ENCODE results near the gene LRRC32.
A peak's percentile ranks its signal among the peaks of the same experiment; 100 is the strongest.

Gene LRRC32

DNA sequence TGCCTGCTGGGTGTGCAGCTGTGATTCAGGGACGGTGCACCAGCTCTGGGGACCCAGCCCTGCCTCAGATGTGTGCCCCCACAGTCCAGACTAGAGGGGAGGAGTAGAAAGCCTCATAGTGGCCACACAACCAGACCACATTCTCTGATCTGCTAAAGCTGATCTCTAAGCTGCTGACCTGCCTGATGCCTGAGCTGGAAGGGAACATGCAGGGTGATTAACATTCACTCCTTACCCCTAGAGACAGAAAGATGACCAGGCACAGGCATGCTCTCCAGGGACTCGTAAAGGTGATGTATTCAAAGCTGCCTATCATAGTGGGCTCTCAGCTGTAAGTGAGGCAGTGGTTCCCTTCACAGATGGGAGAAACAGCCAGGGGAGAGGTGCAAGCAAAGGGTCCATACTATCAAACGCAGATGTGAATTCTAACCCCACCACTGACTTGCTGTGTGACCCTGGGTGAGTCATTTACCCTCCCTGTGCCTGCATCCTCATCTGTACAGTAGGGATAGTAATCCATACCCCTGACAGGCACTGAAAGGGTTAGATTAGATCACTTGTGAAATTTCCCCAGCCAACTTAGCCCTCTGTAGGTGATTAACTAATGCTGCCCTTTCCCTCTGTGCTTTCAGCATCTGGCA lies 29.0 kb upstream of the LRRC32 start:
- no peak for DNase-seq (ENCODE audit: low read depth)

DNA sequence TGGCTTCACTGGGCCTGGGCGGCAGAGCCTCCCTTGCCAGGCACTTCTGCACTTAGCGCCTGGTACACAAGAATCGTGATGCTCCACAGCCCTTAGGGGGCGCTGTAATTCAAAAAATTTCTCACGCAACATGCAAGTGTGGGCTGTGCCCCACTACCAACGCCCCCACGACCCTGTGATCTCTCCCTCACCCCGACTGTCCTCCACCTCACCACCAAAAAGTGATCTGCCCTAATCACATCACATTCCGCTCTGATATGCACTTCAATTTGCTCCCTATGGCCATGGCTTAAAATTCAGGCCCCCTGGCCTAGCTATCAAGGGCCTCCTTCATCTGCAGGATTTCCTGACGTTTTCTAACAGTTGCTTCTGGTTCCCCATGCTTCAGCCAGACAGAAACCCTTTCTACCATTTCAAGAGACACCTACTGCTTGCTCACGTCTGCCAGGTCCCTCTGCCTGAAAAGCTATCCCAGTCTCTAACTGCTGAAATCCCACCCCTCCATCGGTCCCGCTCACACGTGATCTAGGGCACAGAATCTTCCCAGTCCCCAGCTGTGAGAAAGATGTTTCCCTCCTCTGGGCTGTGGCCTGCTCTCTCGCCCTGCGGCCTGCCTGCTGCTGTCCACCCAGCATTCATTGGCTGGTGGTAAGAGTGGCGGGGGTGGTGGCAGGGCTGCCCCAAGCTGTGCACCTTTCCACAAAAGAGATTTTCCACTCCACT lies 27.9 kb upstream of the LRRC32 start:
- no peak for DNase-seq (ENCODE audit: low read depth)

DNA sequence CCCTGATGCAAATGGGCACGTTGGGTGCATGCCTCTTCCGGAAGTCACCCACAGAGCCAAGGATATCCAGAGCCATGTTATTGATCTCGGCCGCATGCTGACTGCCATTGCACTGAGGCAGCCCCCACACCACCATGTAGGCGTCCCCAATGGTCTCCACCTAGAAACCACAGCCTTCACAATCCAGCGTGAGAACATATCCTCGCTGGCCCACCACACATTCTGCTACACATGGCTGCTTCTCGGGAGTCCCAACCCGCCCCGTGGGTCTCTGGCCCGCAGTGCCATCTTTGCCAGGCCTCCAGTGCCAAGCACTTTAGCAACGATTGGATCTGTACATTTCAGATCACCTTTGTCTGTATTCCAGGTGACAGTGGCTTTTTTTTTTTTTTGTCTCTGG lies 26.2 kb upstream of the LRRC32 start:
- DNase-seq (ENCODE audit: low read depth), result no peak

DNA sequence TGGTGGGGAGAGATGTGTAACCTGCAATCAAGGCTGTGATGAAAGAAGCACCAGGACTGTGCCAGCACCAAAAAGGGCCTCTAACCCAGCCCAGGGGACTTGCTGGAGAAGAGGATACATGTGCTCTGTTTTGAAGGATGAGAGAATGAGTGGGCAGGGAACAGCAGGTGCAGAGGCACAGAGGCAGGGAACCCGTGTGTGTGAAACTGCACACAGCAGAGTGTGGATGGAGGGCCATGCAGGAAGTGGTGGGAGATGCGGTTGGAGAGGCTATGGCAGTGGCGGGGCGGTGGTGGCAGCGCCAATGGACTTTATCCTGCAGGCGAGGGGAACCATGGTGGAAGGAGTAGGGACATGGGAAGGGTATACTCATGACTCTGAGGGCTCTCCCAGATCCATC lies 25.2 kb upstream of the LRRC32 start:
- no peak for DNase-seq (ENCODE audit: low read depth)

- DNase-seq (ENCODE audit: low read depth), result no peak
Observed at GRCh38 chr11:76695133-76695532, 24.6 kb upstream of the LRRC32 start.

GRCh38 chr11:76694664-76695063 lies 24.1 kb upstream of the LRRC32 start:
- no peak for DNase-seq (ENCODE audit: low read depth)

GRCh38 chr11:76693806-76694205 lies 23.3 kb upstream of the LRRC32 start:
- DNase-seq (ENCODE audit: low read depth), result no peak

- no peak for DNase-seq (ENCODE audit: low read depth)
Observed at GRCh38 chr11:76692956-76693355, 22.4 kb upstream of the LRRC32 start.

- DNase-seq (ENCODE audit: low read depth), result no peak
Observed at GRCh38 chr11:76691655-76692054, 21.1 kb upstream of the LRRC32 start.

- DNase-seq (ENCODE audit: low read depth), result no peak
Observed at GRCh38 chr11:76690736-76691135, 20.2 kb upstream of the LRRC32 start.

DNA sequence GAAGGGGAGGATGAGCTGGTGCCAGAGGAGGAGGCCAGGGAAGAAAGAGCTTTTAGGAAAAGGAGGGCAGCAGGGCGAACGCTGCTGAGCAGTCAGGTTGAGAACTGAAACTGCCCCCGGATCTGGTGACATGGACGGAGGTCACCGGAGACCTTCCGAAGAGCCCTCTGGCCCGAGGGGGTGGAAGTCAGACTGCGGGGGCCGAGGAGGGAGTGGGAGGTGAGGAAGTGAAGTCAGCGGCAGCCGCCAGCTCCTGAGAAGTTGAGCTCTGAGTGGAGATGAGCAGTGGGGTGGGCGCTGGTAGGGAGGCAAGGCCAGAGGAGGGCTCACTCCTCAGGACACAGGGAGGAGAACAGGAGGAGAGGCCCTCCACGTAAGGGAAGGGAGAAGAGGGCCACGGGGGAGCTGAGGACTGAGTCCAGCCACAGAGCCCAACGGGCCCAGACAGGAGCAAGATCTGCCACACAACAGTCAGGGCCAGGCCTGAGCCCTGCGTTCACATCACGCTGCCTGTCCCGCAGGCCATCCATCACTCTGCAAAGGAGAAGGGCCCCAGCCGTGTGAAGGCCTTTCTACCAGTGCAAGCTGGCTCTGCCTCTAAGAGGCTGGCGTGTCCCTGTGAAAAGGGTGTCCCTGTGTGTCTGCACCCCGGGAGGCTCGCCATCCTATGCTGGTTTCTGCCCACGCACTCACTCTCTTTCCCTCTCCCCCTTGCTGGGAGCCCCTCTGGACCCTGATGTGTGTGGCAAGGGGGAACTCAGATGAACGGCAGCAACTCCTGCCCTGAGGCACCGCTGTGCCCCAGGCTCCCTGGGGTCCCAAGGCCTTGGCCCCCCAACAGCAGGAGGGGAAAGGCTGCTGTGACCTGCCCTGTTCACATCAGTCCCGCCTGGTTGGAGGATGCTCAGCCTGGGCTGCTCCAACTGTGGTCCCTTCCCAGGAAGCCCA lies 19.0 kb upstream of the LRRC32 start:
- DNase-seq (ENCODE audit: low read depth), result no peak

DNA sequence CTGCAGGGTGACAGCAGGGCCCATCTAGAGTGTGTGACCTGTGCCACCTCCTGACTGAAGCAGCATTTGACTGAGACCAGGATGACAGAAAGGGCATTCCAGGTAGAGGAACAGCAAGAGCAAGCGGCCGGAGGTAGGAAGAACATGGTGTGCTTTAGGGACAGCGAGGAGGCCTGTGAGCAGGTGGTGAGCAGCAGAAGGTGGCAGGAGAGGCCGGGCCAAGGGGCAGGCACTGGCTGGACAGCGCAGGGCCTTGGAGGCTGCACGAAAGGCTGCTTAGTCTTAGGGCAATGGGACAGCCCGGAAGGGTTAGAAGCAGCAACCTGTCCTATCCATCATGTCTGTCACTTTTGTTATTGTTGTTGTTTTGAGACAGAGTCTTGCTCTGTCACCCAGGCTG lies 17.6 kb upstream of the LRRC32 start:
- no peak for DNase-seq (ENCODE audit: low read depth)

DNA sequence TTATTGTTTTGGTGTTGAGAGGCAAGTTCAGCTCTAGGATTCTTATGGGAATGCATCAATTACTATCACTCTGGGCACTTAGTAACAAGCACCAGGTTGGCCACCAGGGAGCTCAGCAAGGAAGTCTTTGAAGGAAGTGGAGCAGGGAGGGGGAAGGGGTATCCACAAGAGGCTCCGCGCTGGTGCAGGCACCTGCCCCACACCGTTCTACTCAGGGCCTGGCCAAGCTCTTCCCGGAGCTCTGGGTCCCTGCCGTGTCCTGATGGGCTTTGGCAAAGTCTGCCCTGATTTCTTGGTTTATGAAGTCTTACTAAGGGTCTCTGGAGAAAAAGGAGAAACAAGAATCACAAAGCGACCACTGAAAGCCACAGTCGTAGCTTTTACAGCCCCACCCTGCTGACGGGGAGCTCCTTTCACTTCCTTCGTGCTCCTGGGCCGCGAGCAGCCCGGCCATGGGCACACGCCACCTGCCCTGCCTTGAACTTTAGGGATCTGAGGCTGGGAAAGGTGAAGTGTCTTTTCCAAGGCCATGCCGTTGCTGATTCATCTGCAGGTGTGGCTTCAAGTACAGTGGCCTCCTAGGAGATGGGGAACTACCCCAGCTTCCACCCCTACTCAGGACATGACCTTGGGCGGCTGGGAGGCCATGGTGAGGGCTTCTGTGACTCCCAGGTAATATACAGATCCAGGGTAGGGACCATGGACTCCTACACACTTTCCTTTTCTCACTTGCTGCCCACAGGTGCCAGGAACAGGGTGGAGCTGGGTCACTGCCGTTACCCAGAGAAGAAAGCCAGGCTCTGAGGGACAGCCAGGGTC lies 15.9 kb upstream of the LRRC32 start:
- DNase-seq (ENCODE audit: low read depth), result no peak

DNA sequence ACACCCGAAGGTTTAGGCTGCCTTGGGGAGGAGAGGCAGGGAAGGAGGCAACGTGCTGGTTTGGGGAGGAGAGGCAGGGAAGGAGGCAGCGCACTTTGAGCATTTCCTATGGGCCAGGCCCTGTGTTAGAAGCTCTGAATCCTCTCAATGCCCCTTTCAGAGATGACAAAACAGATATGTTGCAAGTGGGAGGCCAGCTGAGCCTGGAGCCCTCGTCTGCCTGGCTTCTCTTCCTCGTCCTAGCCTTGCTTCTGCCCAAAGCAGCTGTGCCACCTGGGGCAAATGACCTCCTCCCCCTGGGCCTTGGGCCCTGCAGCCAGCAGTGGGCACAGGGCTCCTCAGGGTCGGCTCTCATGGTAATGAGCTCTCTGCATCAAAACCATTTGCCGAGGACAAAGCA lies 15.3 kb upstream of the LRRC32 start:
- DNase-seq (ENCODE audit: low read depth), result no peak

DNA sequence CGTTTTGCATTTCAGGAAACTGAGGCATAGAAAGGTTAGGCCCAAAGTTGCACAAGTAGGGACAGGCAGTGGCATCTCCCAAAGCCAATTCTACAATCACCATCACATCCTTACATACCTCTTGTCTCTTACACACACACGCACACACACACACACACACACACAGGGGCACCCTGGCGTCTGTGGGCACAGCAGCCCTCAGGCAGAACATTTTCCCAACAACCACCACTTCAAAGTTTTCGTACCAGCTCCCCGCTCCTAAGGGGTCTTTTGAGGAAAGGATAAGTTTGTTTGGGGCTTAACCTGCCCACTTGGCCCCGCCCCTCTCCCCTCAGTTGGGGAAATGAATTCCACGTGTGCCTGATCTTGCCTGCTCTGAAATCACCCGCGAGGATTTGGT lies 14.7 kb upstream of the LRRC32 start:
- no peak for DNase-seq (ENCODE audit: low read depth)

GRCh38 chr11:76684516-76684915 lies 14.0 kb upstream of the LRRC32 start:
- no peak for DNase-seq (ENCODE audit: low read depth)

DNA sequence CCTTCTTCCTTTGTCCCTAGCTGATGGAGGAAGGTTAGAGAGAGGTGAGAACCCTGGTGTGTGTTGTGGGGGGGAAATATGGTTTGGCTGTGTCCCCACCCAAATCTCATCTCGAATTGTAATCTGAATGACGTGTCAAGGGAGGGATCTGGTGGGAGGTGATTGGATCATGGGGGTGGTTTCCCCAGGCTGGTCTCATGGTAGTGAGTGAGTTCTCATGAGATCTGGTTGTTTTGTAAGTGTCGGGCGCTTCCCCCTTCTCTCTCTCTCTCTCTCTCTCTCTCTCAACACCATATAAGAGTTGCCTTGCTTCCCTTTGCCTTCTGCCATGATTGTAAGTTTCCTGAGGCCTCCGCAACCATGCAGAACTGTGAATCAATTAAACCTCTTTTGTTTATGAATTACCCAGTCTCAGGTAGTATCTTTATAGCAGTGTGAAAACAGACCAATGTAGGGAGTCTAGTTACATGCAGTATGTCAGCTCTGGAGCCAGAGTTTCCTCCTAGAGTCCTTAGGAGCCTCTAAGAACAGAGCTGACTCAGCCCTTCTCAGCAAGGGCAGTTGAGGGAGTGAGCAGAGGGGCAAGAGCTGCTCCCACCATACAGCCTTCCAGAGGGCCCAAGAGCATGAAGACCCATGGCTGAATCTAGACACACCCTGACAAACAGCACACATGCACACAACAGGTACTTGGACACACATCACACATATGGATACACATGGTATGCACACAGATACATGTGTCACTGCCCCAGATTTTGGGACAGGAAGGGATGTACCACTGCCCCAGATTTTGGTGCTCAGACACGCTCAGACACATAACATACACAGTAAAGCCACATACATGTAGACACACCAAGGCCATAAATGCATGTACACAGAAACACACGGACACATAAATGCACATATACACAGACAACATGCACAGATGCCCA lies 12.9 kb upstream of the LRRC32 start:
- no peak for DNase-seq (ENCODE audit: low read depth)

- no peak for DNase-seq (ENCODE audit: low read depth)
Observed at GRCh38 chr11:76682684-76683083, 12.1 kb upstream of the LRRC32 start.

DNA sequence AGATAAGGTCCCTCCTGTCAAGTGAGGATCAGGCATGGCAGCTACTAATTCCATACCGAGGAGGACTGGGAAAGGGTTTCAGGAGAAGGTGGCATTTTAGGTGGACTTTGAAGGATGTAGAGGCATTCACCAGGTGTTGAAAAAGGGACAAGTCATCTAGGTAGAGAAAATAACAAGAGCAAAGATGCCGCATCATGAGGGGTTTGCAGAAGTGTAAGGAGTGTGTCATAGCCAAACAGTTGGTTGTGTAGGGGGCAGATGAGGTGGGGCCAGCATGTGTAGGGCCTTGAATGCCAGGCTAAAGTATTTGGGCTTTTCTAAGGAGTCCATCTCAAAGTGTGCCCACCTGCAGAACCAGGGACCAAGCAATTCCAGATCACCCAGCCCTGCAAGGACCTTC lies 11.6 kb upstream of the LRRC32 start:
- DNase-seq (ENCODE audit: low read depth), result no peak

- DNase-seq (ENCODE audit: low read depth), result peak; percentile 38
Observed at GRCh38 chr11:76680518-76681425, 10.2 kb upstream of the LRRC32 start.

Data from stimulated activated CD4-positive, alpha-beta T cell treated with anti-CD3 and anti-CD28 coated beads, Interleukin-2, amount 100 ng/mL, for 4 hours (primary cell).